ENCODE data around the gene PHPT1.
"Not testable (repeated sequence)": the region's sequence is repeated elsewhere in the genome, so short reads cannot be mapped to it uniquely, and the experiment has no call there.

Gene PHPT1

GRCh38 chr9:136849038-136849959 is at the start of gene PHPT1:
Gene PHPT1 (plus strand): TSS chr9:136849409. CDS start chr9:136849431, 22 bp downstream.
- DNase-seq (ENCODE audit: low read depth in 2 of 2): peak; percentile 96 to 97

DNA sequence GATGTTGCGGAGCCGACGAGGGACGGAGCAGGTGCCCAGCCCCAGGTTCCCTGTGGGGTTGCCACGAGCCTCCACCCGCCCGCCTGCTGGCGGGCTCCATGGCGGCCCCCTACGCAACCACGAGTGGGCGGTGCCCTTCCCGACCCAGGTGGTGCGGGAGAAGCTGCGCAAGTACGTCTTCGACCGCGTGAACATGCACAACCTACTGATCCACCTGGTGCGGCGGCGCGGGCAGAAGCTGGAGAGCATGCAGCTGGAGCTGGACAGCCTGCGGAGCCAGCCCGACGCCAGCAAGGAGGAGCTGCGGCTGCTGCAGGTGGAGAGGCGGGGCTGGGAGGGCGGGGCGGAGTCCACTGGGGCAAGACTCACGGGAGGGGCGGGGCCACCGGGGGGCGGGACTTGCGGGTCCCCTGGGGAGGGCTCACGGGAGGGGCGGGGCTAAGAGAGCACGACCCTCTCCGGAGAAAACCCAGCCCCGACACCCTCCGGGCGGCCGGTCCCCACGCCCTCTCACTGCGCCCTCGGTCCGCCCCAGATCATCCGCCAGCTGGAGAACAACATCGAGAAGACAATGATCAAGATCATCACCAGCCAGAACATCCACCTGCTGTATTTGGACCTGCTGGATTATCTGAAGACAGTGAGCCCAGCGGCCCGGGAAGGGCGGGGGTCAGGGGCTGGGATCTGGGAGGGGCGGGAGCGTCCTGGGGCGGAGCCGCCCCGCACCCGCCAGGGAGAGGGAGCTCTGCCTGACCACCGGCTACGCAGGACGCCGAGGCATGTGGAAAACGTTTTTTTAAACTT is 49.2 kb upstream of the PHPT1 start:
- DNase-seq (ENCODE audit: low read depth in 2 of 2): peak; percentile 83 to 86

- DNase-seq (ENCODE audit: low read depth in 2 of 2): no peak
These were observed 46.9 kb upstream of the PHPT1 start for GRCh38 chr9:136802321-136802720.

DNA sequence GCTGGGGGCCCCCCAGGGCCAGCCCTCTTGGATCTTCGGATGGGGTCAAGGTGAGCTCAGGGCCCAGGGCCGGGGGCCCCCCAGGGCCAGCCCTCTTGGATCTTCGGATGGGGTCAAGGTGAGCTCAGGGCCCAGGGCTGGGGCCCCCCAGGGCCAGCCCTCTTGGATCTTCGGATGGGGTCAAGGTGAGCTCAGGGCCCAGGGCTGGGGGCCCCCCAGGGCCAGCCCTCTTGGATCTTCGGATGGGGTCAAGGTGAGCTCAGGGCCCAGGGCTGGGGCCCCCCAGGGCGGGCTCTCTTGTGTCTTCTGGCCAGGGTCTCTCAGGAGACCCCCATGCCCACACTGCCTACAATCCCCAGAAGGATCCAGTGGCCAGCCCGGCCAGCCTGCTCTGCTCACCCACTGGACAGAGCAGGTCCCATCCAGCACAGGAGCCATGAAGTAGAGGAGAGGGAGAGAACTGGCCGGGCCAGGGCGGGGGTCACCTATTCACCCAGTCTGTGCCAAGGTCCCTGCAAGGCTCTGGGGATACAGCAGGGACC is 46.1 kb upstream of the PHPT1 start:
- not testable (repeated sequence) for DNase-seq (ENCODE audit: low read depth in 2 of 2)

- DNase-seq (ENCODE audit: low read depth in 2 of 2): no peak
These were observed 45.4 kb upstream of the PHPT1 start for GRCh38 chr9:136803551-136804508.

- no peak for DNase-seq (ENCODE audit: low read depth in 2 of 2)
These were observed 44.6 kb upstream of the PHPT1 start for GRCh38 chr9:136804509-136805206.

DNA sequence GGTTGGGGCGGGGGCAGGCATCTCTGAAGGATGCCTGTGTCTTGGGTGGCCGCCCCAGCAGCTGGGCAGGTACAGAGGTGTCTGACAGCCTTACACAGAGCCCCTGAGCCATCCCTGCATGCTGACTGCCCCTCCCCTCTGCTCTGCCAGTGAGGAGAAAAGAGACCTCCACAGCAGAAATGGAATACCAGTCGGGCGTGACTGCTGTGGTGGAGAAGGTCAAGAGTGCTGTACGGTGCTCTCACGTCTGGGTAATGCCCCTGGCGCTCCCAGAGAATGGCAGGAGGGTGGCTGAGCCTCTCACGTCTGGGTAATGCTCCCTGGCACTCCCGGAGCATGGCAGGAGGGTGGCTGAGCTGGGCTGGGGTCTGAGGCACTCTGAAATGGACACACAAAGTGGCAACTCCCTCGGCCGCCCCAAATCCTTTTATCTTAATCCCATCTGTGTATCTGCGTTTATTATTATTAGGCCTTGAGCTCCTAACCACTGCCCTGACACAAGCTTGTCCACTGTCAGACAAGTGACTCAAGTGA is 43.9 kb upstream of the PHPT1 start:
- DNase-seq (ENCODE audit: low read depth in 2 of 2): no peak

DNA sequence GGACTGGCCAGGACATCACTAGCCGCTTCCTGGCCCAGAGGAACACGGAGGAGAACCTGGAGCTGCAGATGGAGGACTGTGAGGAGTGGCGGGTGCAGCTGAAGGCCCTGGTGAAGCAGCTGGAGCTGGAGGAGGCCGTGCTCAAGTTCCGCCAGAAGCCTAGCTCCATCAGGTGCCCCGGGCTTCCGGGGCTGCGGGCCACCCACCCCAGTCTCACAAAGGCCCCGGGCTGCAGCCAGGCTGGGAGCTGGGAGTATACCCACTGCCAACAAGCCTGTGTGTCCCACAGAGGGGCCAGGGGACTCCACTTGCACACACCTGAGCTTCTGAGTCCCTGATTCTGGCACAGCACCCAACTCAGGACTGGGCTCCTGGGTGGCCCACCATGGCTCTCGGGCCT is 43.1 kb upstream of the PHPT1 start:
- no peak for DNase-seq (ENCODE audit: low read depth in 2 of 2)

DNA sequence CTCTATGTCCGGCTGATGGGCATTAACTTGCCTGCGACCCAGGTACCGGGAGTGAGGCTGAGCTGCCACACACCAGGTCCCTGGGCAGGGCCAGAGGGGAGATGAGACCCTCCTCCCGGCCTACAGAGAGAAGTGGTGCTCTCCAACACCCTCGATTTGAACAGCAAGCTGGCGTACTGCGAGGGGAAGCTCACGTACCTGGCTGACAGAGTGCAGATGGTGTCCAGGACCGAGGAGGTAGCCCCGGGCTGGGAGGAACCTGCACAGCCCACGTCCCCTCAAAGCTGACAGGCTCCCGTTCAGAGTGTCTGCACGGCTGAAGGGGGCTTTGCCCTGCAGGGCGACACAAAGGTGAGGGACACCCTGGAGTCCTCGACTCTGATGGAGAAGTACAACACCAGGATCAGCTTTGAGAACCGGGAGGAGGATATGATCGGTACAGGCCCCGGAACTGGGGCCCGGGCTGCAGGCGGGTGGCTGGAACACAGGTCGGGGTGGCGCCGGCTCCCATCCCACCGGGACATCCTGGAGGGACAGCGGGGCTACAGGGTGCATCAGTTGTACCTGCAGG is 42.5 kb upstream of the PHPT1 start:
- no peak for DNase-seq (ENCODE audit: low read depth in 2 of 2)

- DNase-seq (ENCODE audit: low read depth in 2 of 2): peak; percentile 74 to 79
These were observed 41.7 kb upstream of the PHPT1 start, which contains the start of gene RABL6 for GRCh38 chr9:136807281-136808074. Gene RABL6 (plus strand): TSS chr9:136807948. CDS start chr9:136808197, 249 bp downstream.

GRCh38 chr9:136808075-136808805 is 41.0 kb upstream of the PHPT1 start:
- DNase-seq (ENCODE audit: low read depth in 2 of 2): no peak

DNA sequence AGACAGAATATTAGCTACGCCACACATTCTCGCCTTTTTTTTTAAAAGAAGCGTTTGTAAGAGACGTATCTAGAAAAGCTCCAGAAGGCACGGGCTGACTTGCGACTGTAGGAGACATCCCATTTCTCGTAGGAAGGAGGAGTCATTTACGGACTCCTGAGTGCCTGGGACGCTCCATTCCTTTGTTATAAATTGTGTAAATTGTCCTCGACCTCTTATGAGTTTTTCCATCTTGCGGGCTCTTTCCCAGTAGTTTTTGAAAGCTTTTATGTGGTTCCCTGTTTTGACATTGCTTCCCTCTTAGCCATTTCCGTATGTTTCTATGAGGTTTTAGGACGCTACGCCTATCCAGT is 40.4 kb upstream of the PHPT1 start:
- DNase-seq (ENCODE audit: low read depth in 2 of 2): no peak

DNA sequence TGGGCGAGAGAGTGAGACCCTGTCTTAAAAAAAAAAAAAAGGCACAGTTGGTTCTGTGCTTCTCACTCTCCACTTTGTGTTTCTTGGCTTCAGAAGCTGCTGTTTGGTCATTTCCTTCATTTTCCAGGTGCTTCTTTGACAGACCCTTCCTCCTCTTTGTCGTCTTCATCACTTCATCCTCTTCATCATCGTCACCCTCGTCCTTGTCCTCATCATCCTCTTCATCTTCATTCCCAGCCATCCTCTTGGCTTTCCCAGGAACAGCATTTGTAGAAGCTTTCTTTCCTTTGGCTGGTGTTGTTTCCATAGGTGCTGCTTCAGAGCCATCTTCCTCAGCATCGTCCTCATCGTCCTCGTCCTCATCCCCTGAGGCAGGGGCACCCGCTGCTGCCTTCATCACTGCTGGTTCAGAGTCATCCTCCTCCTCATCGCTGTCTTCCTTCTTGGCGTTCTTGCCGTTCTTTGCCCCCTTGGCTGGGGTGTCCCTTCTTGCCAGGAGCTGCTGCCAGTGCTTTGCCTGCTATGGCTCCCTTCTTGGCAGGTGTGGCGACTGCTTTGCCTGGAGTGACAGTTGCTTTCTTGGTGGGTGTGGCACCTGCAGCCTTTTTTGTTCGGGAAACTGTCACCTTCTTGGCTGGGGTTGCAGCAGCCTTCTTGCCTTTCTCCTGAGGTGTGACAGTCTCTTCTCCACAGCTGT is 34.3 kb upstream of the PHPT1 start:
- no peak for DNase-seq (ENCODE audit: low read depth in 2 of 2)

DNA sequence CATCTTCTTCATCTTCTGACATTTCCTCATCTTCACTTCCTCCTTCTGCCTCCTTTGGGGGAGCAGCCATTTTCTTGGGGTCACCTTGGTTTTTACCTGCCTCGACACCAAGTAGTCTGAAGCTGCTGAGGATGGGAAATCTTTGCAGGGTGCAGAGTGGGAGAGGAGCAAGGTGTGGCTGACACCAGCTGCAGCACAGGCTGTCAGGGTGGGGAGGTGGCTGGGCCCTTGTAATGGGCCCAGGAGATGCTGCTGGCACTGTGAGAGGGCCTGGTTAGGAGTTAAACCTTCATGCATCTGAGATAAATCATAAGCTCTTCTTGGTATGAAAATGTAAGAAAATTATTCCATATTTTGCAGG is 33.8 kb upstream of the PHPT1 start:
- DNase-seq (ENCODE audit: low read depth in 2 of 2): no peak

- DNase-seq (ENCODE audit: low read depth in 2 of 2): no peak
These were observed 28.0 kb upstream of the PHPT1 start for GRCh38 chr9:136820971-136821825.

GRCh38 chr9:136821826-136822544 is 27.2 kb upstream of the PHPT1 start:
- no peak for DNase-seq (ENCODE audit: low read depth in 2 of 2)
